PC-9 (cell line): ENCODE data around the gene PGA5. TPM values are rescaled to one million over a fixed set of nuclear protein-coding genes. Genes with fewer than 3 reads are reported as not detected.

Experiments
- BruUV-seq: library from RNA; stranded (reverse); fragments of 400-500 nt; replicated peaks from 2 replicates; lab custom pipeline; 2021; lab: Mats Ljungman, UMichigan
- CTCF ChIA-PET: fragments of 300-600 bp; sonication (Branson Sonifier 250); formaldehyde crosslinking; loops from one replicate; lab custom pipeline; 2022; ENCODE audit warnings: antibody characterized with exemption; lab: Charles Lee
- POLR2A ChIA-PET: fragments of 300-600 bp; sonication (Branson Sonifier 250); formaldehyde crosslinking; loops from one replicate; lab custom pipeline; 2022; ENCODE audit warnings: antibody characterized with exemption; ENCODE audit not compliant: unreplicated experiment; lab: Charles Lee
- DNase-seq, 2 experiments: peaks; one replicate each; pipeline versions ENCODE4 v3.0.0 to v3.0.0-alpha.2; 2015 to 2022; ENCODE audit warnings: mixed read lengths in 1 of 2
- H2AFZ ChIP-seq: fragments of 200-600 bp; sonication (generic); 2 replicates; pipeline ENCODE4 v1.8.1; 2017; ENCODE audit warnings: antibody characterized with exemption
- H3F3A ChIP-seq: fragments of 200-600 bp; sonication (generic); 2 replicates; pipeline ENCODE4 v1.8.1; 2017; ENCODE audit warnings: antibody characterized with exemption, mild to moderate bottlenecking, low read depth; ENCODE audit not compliant: insufficient read depth
- H3K27ac ChIP-seq: fragments of 200-600 bp; sonication (generic); 2 replicates; pipeline ENCODE4 v1.6.1; 2016; ENCODE audit warnings: mixed run types
- H3K27me3 ChIP-seq: fragments of 200-600 bp; sonication (generic); 2 replicates; pipeline ENCODE4 v1.6.1; 2016; ENCODE audit warnings: low read depth, mixed run types; ENCODE audit not compliant: insufficient read depth
- H3K36me3 ChIP-seq: fragments of 200-600 bp; sonication (generic); 2 replicates; pipeline ENCODE4 v1.6.1; 2016; ENCODE audit warnings: low read depth, mixed run types
- H3K4me1 ChIP-seq: fragments of 200-600 bp; sonication (generic); replicated peaks from 2 replicates; pipeline ENCODE4 v1.6.1; 2016; ENCODE audit warnings: mixed run types; ENCODE audit not compliant: insufficient read depth
- H3K4me2 ChIP-seq: fragments of 200-600 bp; sonication (generic); 2 replicates; pipeline ENCODE4 v1.6.1; 2017; ENCODE audit warnings: mixed run types
- H3K4me3 ChIP-seq: fragments of 200-600 bp; sonication (generic); 2 replicates; pipeline ENCODE4 v1.6.1; 2016; ENCODE audit warnings: mixed run types
- H3K79me2 ChIP-seq: fragments of 200-600 bp; sonication (generic); 2 replicates; pipeline ENCODE4 v1.6.1; 2017; ENCODE audit warnings: low read depth, mixed run types
- H3K9me2 ChIP-seq: fragments of 200-600 bp; sonication (generic); 2 replicates; pipeline ENCODE4 v1.8.1; 2017; ENCODE audit warnings: mild to moderate bottlenecking; ENCODE audit not compliant: insufficient read depth
- H3K9me3 ChIP-seq: fragments of 200-600 bp; sonication (generic); 2 replicates; pipeline ENCODE4 v1.8.1; 2016; ENCODE audit warnings: low read depth; ENCODE audit not compliant: insufficient read depth
- H4K20me1 ChIP-seq: fragments of 200-600 bp; sonication (generic); 2 replicates; pipeline ENCODE4 v1.8.1; 2017; ENCODE audit not compliant: insufficient read depth
- EZH2 ChIP-seq: fragments of 200-600 bp; sonication (generic); IDR thresholded peaks from 2 replicates; pipeline ENCODE4 v1.8.0; 2017; ENCODE audit warnings: antibody characterized with exemption, low read depth
- intact Hi-C: fragments of 100-400 bp; cut with micrococcal nuclease; formaldehyde crosslinking; loops from one replicate; pipeline ENCODE4 v1.10.0; 2022; ENCODE audit not compliant: unreplicated experiment
- total RNA-seq: library from RNA; stranded (reverse); gene quantifications from 2 replicates; pipeline ENCODE4 v1.2.3, GENCODE V29; 2021
- TF ChIP-seq, protein P1 (sequence below): fragments of 200-600 bp; sonication (generic); conservative IDR thresholded peaks from 2 replicates; pipeline ENCODE4 v1.6.1; 2017; ENCODE audit warnings: mixed run types, antibody characterized with exemption, mild to moderate bottlenecking, moderate library complexity

Gene PGA5
- total RNA-seq, 1 experiment from 2014 or later = not detected

DNA sequence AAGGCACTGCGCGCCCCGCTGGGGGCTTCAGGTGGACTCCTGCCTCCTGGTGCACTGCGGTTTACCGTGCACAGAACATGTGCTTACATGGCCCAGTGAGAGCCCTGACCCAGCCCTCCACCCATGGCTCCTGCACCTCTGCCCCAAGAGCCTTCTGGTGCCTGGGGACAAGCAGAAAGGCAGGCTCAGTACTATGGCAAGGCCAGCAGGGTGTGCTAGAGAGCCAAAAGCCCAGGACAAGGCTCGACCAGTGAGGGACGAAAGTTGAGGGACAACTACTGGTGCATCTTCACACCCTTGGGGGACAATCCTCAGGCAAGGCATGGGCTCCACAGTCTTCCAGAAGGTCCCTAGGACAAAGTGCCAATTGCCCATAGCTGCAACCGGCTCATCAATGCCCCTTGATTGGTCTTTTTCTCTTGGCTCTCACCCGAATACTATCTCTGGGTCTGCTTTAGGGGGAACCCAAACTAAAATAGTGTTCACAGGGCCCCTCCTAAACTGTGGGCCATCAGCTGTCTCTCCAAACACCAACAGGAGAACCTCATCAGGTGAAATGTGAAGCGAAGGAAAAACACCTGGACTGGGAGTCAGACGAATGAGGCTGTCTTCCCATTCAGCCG is 13.5 kb downstream of the PGA5 start:
- peak in 1 of 2 experiments; percentile 65 for DNase-seq
- POLR2A ChIA-PET = no interaction called here
- H3K36me3 ChIP-seq = no peaks in the 10 kb centered on the region

DNA sequence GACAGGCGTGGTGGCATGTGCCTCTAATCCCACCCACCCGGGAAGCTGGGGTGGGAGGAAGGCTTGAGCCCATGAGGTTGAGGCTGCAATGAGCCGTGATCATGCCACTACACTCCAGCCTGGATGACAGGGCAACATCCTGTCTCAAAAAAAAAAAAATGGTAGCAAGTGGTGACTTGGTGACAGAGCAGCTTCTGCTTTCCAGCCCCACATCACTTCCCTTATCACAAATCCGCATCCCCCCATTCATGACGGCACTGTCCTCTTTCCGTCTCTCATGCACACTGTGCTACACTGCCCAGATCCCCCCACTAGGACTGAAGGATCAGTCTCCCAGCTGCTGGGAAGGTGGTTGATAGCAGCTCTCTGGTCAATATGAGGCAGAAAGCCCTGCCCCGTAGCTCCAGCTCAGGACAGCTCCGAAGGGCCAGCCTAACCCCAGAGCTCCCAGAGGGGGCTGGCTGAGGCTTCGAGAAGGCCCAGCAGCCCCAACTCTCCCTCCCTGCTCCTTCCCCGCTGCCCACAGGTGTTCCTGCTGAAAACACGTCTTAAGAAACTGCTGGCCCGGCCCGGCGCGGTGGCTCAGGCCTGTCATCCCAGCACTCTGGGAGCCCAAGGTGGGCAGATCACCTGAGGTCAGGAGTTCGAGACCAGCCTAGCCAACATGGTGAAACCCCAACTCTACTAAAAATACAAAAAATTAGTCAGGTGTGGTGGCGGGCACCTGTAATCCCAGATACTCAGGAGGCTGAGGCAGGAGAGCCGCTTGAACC is 15.9 kb downstream of the PGA5 start:
- H3K9me2 ChIP-seq = no peaks in the 10 kb centered on the region
- H3K79me2 ChIP-seq = no peaks in the 10 kb centered on the region
- H3K4me3 ChIP-seq = no peak overlapping the region
- no peaks in the 10 kb centered on the region; the same call in 1 of the 2 replicates for H3F3A ChIP-seq
- TF ChIP-seq, protein P1, sequence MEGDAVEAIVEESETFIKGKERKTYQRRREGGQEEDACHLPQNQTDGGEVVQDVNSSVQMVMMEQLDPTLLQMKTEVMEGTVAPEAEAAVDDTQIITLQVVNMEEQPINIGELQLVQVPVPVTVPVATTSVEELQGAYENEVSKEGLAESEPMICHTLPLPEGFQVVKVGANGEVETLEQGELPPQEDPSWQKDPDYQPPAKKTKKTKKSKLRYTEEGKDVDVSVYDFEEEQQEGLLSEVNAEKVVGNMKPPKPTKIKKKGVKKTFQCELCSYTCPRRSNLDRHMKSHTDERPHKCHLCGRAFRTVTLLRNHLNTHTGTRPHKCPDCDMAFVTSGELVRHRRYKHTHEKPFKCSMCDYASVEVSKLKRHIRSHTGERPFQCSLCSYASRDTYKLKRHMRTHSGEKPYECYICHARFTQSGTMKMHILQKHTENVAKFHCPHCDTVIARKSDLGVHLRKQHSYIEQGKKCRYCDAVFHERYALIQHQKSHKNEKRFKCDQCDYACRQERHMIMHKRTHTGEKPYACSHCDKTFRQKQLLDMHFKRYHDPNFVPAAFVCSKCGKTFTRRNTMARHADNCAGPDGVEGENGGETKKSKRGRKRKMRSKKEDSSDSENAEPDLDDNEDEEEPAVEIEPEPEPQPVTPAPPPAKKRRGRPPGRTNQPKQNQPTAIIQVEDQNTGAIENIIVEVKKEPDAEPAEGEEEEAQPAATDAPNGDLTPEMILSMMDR = no peak
- no peak for TF ChIP-seq EZH2
- no peaks in the 10 kb centered on the region for H4K20me1 ChIP-seq
- ChIA-PET CTCF (no interaction called here), POLR2A (no interaction called here)
- H3K27ac ChIP-seq = no peak overlapping the region
- BruUV-seq = no TSS peak
- no peak overlapping the region for H3K4me2 ChIP-seq
- H3K9me3 ChIP-seq = no peaks in the 10 kb centered on the region
- H2AFZ ChIP-seq = no peak overlapping the region
- H3K4me1 ChIP-seq = no peaks in the 10 kb centered on the region
- intact Hi-C loops = loop anchor here (10.0 kb wide), 1 partner anchor 78 kb away; the partner anchor contains the start of genes DDB1 and TKFC
- DNase-seq = no peak
- H3K27me3 ChIP-seq = peaks cover 68% of the 10 kb centered on the region
- H3K36me3 ChIP-seq = no peaks in the 10 kb centered on the region

More for the DNA sequence above, 13.5 kb downstream of the PGA5 start:
- CTCF ChIA-PET = interaction anchor here (0.6 kb wide), 1 partner anchor 15 kb away, joined by 3 read pairs; no protein-coding TSS in a partner anchor
- H3K4me3 ChIP-seq = no peak overlapping the region
- H3K9me3 ChIP-seq = no peaks in the 10 kb centered on the region
- peaks cover 81% of the 10 kb centered on the region for H3K27me3 ChIP-seq
- no peaks in the 10 kb centered on the region for H3F3A ChIP-seq
- no peak overlapping the region for H3K4me2 ChIP-seq
- no peaks in the 10 kb centered on the region for H3K79me2 ChIP-seq
- intact Hi-C loops = loop anchor here (1.0 to 10.0 kb wide), 2 partner anchors 80 to 131 kb away; partner anchors contain the start of genes DDB1 and TKFC
- no peaks in the 10 kb centered on the region for H3K9me2 ChIP-seq
- no TSS peak for BruUV-seq
- no peaks in the 10 kb centered on the region for H4K20me1 ChIP-seq
- no peaks in the 10 kb centered on the region for H3K4me1 ChIP-seq
- H2AFZ ChIP-seq = no peak overlapping the region
- no peak for TF ChIP-seq EZH2
- TF ChIP-seq, protein P1 = peak; percentile 84
- no peak overlapping the region for H3K27ac ChIP-seq

DNA sequence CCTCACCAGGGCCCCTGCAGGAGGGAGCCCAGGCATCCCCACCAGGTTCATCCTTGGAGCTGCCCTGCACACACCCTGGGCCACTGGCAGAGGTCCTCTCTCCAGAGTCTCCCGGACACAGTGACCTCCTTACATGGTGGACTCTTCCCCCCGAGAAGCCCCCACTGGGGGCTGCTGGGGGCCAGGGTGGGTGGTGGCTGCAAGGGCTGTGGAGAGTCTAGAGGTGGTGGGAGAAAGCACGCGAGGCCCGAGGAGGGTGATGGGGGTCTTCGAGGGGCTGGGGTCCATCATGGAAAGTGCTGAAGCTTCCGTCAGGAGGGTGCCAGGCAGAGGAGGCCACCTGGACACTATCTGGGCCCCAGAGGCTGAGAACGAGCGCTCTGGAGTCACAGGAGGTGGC is 17.6 kb downstream of the PGA5 start:
- BruUV-seq = no TSS peak
- intact Hi-C loops = loop anchor here (10.0 kb wide), 1 partner anchor 76 kb away; the partner anchor contains the start of genes DDB1 and TKFC
- Histone ChIP-seq H3F3A (no peaks in the 10 kb centered on the region; the same call in 1 of the 2 replicates), H3K9me2 (no peaks in the 10 kb centered on the region), H3K4me1 (no peaks in the 10 kb centered on the region), H3K4me3 (no peak overlapping the region), H3K79me2 (no peaks in the 10 kb centered on the region), H4K20me1 (no peaks in the 10 kb centered on the region), H3K27ac (no peak overlapping the region), H3K36me3 (no peaks in the 10 kb centered on the region), H3K9me3 (no peaks in the 10 kb centered on the region), H3K4me2 (no peak overlapping the region), H3K27me3 (peaks cover 64% of the 10 kb centered on the region), H2AFZ (no peak overlapping the region)
- TF ChIP-seq, protein P1 = no peak
- no peak for TF ChIP-seq EZH2
- CTCF ChIA-PET = no interaction called here
- POLR2A ChIA-PET = no interaction called here
- DNase-seq = no peak
